Stimulated activated CD8-positive, alpha-beta memory T cell treated with anti-CD3 and anti-CD28 coated beads, Interleukin-4, amount 100 ng/mL, for 1 hour (primary cell): ENCODE data around the gene TOP3A.

ENCODE experiments used
- DNase-seq, 2 donors: peaks; one replicate each; pipeline ENCODE4 v3.0.0-alpha.2; 2020; ENCODE audit warnings: low read depth in 2 of 2, low spot score in 1 of 2

TOP3A gene

GRCh38 chr17:18256351-18256750, 58.4 kb downstream of the TOP3A start:
- no peak for DNase-seq

DNA sequence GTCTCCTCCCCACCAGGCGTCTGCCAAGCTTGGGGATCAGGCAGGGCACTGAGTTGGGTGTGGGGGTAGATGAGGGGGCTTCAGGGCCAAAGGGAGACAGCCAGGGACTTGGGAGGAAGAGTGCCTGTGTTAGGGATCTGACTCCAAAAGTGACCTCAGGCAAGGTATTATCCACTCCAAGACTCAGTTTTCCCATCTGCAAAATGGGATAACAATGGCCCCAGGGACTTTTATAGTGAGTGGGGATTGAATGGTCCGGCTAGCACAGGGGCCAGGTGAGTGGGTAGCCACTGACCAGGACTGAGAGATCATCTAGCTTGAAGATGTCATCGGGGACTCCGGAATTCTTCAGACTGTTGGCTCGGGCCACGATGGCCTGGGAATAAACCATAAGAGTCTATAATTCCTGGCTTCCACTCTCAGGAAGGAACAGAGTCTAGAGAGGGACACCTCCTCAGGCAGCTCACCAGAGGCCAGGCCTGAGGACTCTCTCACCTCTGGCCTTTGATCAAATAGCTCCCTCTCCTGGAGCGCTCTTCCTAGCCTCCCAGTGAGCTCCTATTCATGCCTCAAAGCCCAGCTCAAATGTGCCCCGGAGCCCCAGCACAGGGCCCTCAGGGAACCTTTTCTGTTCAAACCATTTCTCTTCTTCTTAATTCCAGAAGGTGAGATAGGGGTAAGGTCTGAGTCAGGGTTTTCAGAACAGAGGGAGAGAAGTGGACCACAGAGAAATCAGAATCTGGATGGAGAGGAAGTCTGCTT, 59.7 kb downstream of the TOP3A start:
- DNase-seq, result no peak

DNA sequence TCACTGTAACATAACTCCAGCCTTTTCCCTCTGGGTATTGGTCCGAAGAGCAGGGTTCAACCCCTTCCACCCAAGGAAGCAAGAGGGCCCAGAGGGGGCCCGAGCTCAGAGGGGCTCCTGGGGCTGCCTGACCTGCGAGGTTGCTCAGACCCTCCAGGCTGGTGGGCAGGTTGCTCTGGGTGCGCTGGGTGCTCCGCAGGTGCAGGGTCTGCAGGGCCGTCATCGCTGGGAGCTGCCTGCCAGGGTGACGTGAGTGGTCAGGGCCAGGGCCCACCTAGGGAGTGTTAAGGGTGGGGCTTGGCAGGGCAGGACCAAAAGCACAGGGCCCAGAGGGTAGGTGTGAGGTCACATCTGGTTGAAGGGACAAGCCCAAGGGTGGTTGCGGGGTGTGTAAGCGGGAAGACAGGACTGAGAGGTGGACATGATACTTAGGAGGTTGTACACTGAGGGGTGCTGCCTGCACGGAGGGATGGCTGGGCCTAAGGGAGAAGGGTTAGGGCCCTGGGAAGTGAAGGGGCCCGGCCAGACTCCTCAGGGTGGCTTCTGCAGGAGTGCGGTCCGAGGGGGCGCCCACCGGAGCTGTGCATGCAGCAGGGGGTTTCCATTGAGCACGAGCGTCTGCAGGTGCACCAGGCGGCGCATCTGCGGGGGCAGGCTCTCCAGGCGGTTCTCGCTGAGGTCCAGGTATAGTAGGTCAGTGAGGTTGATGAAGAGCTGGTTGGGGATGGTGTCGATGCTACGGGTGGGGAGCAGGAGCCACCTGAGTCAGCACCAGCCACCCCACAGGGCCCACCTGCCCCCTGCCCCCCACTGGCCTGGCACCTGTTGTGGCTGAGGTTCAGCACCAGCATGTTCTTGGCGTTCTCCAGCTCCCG, 60.6 kb downstream of the TOP3A start:
- no peak for DNase-seq

DNA sequence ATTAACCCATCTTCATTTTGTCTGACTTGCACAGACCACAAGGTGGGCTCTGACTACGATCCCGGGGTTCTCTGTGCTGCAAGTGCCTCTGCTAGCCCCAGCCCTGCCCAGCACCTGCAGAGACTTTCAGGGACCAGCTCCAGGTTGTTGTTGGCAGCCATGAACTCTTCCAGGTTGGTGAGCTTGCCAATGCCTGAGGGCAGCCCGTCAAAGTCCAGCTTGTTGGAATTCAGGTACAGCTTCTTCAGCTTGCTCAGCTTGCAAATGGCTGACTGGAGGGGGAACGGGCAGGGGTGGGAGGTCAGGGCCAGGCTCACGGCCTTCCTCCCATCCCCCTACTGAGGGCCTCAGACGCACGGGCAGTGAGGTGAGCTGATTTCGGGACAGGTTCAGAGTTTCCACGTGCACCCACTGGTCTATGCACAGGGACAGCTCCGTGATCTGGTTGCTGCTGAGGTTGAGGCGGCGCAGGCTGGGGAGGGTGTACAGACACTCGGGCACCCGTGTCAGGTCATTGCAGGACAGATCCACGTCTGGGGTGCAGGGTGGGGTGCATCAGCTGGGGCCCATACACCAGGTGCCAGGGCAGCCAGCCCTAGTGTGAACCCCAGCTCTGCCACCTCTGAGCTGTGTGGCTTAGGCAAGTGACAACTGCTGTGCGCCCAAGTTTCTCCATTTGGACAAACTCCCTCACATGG, 61.5 kb downstream of the TOP3A start:
- no peak for DNase-seq

DNA sequence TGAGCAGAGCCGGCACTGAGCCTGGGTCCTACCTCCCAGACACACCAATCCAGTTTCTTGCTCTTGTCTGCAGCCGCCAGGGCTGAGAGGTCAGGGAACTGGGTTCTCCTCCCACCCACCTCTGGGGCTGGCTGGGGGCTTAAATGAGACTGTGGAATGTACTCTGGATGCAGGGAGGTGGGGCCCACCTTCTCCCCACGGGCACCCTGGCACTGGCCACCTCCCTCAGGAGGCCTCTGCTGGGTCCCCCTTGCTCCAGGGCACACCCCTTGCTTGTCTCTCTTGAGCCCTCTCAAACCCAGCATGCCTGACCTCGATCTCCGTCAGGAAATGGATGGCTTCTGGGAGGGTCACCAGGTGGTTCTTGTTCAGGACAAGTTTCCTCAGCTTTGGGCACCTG, 62.6 kb downstream of the TOP3A start:
- no peak for DNase-seq

DNA sequence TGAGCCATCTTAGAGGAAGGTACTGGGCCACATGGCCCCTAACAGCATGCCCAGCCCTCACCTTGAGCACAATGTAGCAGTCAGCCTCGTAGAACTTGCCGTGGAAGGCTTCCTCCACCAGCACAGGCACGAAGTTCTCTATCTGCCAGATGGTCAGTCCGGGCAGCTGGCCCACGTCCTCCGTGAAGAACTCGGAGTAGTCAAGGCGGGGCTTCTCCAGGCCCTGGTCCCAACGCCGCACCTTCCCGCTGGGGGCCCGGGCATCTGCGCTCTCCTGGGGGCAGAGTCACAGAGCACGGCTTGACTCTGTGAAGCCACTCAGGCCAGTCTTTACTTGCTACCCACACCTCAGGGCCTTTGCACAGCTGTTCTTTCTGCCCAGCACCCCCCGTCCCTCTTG, 63.6 kb downstream of the TOP3A start:
- DNase-seq, result no peak

- DNase-seq, result no peak
Observed at GRCh38 chr17:18250708-18251107, 64.1 kb downstream of the TOP3A start.

- DNase-seq, result no peak
Observed at GRCh38 chr17:18250259-18250658, 64.5 kb downstream of the TOP3A start.

DNA sequence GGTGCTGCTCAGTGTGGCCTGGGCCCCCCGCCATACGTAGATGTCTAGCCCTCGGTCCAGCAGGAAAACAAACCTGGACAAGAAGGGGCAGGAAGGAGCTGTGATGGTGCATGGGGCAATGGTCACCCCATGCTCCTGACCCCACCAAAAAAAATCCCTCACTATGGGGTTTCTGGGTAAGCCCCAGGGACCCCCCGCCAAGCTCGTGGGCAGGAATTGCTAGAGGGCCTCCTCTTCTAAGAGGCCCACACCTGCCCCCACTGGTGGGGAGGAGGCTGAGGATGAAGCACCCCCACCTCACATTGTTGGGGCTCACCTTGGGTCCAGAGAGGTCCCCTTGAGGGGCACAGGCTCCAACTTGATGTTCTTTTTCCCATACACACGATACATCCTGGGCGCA, 66.0 kb downstream of the TOP3A start:
- no peak for DNase-seq

DNA sequence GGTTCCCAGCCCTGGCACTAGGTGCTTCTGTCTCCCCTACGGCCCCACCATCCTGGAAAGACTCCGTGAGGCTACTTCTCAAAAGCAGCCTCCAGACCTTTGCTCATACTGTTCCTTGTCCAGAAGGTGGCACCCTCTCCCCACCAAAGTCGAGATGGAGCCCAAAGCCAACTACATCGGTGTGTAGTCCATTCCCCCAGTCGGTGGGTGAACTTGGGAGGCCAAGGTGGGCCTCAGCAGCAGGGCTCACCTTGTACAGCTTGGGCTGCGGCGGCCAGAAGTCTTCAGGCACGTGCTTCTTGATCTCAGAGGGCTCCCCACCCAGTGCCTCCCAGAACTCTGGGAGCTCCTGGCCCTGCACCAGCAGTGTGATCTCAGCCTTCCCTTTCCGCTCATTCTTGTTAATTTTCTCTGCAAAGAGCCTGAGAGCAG, 66.5 kb downstream of the TOP3A start:
- DNase-seq, result peak in 1 of 2 donors; percentile 42

- DNase-seq, result no peak
Observed at GRCh38 chr17:18247613-18248001, 67.2 kb downstream of the TOP3A start.

- no peak for DNase-seq
Observed at GRCh38 chr17:18246880-18247612, 67.7 kb downstream of the TOP3A start.

DNA sequence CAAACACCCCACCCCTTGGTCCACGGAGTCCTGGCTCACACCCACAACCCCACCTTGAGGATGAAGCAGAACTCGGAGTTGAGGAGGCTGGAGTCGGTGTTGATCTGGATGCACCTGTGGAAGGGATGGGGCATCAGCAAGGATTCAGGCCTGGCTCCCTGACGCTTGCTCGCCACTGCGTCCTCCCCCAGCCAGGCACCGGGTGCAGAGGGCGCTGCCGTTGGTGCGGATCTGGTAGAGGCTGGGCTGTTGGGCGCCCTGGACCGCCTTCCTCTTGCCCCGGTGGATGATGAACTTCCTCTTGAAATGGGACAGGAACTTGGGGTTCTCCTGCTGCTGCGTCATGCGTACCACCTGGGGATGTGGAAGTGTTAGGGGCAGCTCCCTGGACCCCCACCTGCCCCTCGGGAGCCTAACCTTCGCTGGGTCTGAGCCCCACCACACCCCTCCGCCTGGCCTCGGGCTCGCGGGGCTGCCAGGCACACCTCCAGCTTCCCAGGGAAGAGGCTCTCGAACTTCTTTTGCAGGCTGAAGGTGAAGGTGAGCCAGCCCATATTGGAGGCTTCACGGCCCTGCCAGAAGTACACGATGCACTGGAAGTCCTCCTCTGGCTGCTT, 68.6 kb downstream of the TOP3A start:
- DNase-seq, result no peak

- no peak for DNase-seq
Observed at GRCh38 chr17:18245038-18245776, 69.6 kb downstream of the TOP3A start.

- no peak for DNase-seq
Observed at GRCh38 chr17:18241229-18241871, 73.4 kb downstream of the TOP3A start.

DNA sequence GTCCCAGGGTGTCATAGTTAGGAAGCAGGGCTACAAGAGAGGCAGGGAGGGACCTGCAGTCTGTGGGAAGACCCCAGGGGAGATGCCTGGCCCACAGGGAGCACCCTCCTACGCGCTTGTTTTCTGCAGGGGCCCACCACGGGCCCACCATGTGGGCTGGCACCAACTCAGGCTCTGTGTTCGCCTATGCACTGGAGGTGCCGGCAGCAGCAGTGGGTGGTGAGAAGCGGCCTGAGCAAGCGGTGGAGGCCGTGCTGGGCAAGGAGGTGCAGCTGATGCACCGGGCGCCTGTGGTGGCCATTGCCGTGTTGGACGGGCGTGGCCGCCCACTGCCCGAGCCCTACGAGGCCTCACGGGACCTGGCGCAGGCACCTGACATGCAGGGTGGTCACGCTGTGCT, 74.3 kb downstream of the TOP3A start:
- no peak for DNase-seq

DNA sequence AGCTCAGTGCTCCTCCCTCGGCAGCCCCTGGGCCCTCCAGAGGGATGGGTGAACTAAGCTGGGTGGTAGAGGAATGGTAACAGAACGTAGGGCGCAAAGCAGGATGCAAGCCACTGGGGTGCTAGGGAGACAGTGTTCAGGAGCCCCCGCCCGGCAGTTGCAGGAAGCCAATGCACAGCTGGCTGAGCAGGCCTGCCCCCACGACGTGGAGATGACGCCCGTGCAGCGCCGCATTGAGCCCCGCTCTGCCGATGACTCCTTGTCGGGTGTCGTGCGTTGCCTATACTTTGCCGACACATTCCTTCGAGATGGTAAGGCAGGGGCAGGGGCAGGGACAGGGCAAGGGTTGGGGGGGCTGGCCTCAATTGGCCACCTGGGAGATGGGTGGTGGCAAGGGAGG, 76.5 kb downstream of the TOP3A start:
- DNase-seq, result no peak

GRCh38 chr17:18237461-18237860, 77.3 kb downstream of the TOP3A start:
- no peak for DNase-seq

DNA sequence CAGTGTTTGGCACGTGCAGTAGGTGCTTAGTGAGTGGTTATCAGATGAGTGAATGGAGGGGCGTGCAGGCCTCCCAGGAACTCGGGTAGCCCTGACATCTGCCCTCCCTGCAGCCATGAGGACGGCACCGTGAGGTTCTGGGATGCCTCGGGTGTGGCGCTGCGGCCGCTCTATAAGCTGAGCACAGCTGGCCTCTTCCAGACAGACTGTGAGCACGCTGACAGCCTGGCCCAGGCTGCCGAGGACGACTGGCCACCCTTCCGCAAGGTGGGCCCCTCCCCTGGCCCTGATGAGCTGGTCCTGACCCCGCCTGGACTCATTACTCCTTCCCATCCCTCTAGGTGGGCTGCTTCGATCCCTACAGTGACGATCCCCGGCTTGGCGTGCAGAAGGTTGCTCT, 78.3 kb downstream of the TOP3A start:
- DNase-seq, result no peak
